ENCODE measurements around the gene PRRG1. TPM values are rescaled to one million over a fixed set of nuclear protein-coding genes. Genes with fewer than 3 reads are reported as not detected.
"Not testable (repeated sequence)": the region's sequence is repeated elsewhere in the genome, so short reads cannot be mapped to it uniquely, and the experiment has no call there.

The PRRG1 gene
- polyA plus RNA-seq, 1 experiment: 15.4 TPM

DNA sequence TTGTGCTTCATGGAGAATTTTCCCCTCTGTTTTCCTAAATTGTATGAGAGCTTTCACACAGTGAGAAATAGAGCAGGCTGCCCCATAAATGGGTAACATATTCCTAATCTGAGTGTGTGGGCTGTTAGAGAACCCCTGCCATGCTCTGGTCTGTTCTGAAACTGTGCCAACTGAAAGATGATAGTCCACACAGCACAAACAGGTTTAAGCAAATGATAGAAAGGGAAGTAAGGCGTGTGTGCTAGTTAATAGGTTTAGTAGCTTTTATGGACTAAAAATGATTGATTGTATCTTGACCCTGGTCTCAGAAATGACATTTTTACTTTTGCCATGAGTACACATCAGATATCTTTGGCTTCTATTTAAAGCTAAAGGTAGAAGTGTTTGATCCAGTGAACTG, 106.2 kb downstream of the PRRG1 start:
- TF ChIP-seq, protein P1, sequence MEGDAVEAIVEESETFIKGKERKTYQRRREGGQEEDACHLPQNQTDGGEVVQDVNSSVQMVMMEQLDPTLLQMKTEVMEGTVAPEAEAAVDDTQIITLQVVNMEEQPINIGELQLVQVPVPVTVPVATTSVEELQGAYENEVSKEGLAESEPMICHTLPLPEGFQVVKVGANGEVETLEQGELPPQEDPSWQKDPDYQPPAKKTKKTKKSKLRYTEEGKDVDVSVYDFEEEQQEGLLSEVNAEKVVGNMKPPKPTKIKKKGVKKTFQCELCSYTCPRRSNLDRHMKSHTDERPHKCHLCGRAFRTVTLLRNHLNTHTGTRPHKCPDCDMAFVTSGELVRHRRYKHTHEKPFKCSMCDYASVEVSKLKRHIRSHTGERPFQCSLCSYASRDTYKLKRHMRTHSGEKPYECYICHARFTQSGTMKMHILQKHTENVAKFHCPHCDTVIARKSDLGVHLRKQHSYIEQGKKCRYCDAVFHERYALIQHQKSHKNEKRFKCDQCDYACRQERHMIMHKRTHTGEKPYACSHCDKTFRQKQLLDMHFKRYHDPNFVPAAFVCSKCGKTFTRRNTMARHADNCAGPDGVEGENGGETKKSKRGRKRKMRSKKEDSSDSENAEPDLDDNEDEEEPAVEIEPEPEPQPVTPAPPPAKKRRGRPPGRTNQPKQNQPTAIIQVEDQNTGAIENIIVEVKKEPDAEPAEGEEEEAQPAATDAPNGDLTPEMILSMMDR (IDR thresholded peaks at IDR 0.05; ENCODE audit: insufficient read depth, low read depth, low read length): no peak
- ChIA-PET CTCF (no interaction called here), POLR2A (no interaction called here)
- Histone ChIP-seq H3K36me3 (ENCODE audit: control insufficient read depth, insufficient read depth, low read length) (no peaks in the 10 kb centered on the region), H3K27me3 (ENCODE audit: control insufficient read depth, insufficient read depth, low read length) (no peaks in the 10 kb centered on the region), H3K4me3 (ENCODE audit: low read depth, low read length) (no peak overlapping the region)
- DNase-seq (ENCODE audit: low read depth): no peak

DNA sequence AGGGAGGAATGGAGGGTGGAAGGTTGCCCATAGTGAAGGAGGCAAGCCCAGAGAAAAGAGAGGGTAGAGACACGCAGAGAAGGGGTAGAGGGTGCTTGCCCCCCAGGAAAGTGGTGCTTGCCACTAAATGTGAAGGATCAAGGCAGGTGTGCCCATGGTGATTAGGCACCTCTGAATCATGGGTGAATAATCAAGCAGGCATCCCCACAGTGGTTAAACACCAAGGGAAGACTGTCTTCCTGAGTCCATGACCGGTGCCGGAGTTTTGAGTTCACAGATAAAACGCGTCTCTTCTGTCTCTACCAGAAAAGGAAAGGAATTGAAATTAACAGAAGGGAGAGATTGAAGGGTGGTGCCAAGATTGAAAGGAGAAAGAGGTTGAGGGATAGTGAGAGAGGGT, 111.1 kb downstream of the PRRG1 start:
- H3K36me3 ChIP-seq (ENCODE audit: control insufficient read depth, insufficient read depth, low read length); H3K27me3 ChIP-seq (ENCODE audit: control insufficient read depth, insufficient read depth, low read length); CTCF ChIA-PET; POLR2A ChIA-PET; H3K4me3 ChIP-seq (ENCODE audit: low read depth, low read length); DNase-seq (ENCODE audit: low read depth): not testable (repeated sequence)

DNA sequence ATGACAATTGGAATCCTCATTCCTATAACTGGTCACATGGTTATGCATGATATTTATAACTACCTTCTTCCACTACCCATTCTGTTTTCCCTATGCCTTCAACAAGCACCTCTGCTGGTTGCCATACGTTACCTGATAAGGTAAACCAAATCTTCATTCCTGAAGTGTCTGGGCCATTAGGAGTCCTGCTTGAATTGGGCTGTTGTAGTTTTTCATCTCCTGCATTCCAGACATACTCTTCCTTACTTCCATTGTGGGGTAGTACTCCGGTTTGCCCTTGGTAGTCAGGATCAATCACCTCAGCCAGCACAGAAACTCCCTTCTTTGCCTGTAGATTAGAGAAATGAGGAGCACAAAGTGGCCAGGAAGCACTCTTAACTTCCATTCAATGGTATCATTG, 113.2 kb downstream of the PRRG1 start:
- CTCF ChIA-PET: no interaction called here
- DNase-seq (ENCODE audit: low read depth): no peak

DNA sequence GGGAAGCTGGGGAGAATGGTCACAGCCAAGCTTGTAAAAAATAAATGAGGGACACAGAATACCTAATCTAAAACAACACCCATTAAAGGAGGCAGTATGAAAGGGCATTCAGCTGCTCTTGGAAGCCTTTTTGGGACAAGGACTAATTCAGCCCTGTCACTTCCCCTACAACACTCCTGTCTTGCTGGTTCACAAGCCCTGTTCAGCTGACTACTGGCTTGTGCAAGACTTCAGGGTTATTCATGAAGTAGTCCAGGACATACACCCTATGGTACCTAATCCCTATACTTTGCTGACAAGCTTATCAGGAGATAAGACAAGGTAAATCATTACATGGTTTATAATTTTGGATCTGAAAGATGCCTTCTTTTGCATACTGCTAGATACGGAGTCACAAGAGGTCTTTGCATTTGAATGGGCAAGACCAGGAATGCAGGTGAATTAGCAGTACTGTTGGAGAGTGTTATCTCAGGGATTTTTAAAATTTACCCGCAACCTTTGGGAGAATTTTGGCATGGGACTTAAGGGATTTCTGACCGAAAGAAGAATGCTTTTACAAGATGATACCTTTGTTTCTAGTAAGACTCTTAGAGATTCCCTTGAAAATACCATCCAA, 119.1 kb downstream of the PRRG1 start:
- Histone ChIP-seq H3K36me3 (ENCODE audit: control insufficient read depth, insufficient read depth, low read length) (no peaks in the 10 kb centered on the region), H3K4me3 (ENCODE audit: low read depth, low read length) (no peak overlapping the region), H3K27me3 (ENCODE audit: control insufficient read depth, insufficient read depth, low read length) (no peaks in the 10 kb centered on the region)
- TF ChIP-seq, protein P1 (IDR thresholded peaks at IDR 0.05; ENCODE audit: insufficient read depth, low read depth, low read length): no peak
- no peak for DNase-seq (ENCODE audit: low read depth)
- CTCF ChIA-PET: no interaction called here
- POLR2A ChIA-PET: no interaction called here

More for the DNA sequence above, 113.2 kb downstream of the PRRG1 start:
- H3K4me3 ChIP-seq (ENCODE audit: low read depth, low read length): no peak overlapping the region
- TF ChIP-seq, protein P1 (IDR thresholded peaks at IDR 0.05; ENCODE audit: insufficient read depth, low read depth, low read length): no peak
- H3K27me3 ChIP-seq (ENCODE audit: control insufficient read depth, insufficient read depth, low read length): no peaks in the 10 kb centered on the region
- no peaks in the 10 kb centered on the region for H3K36me3 ChIP-seq (ENCODE audit: control insufficient read depth, insufficient read depth, low read length)
- POLR2A ChIA-PET: no interaction called here

DNA sequence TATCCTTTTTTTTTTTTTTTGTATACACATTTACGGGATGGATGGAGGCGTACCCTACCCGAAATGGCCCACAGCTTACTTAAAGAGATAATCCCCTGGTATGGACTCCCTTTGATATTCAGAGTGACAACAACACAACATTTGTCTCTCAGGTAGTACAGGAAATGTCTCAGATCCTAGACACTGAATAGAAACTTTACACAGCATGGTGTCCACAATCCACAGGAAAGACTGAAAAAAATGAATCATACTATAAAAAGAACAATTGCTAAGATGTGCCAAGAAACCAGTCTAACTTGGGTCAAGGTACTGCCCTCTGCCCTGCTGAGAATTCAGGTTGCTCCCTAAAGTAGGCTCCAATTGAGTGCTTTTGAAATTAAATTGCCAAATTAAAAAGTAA, 121.5 kb downstream of the PRRG1 start:
- POLR2A ChIA-PET: no interaction called here
- TF ChIP-seq, protein P1 (IDR thresholded peaks at IDR 0.05; ENCODE audit: insufficient read depth, low read depth, low read length): no peak
- no peak for DNase-seq (ENCODE audit: low read depth)
- Histone ChIP-seq H3K27me3 (ENCODE audit: control insufficient read depth, insufficient read depth, low read length) (no peaks in the 10 kb centered on the region), H3K4me3 (ENCODE audit: low read depth, low read length) (no peak overlapping the region), H3K36me3 (ENCODE audit: control insufficient read depth, insufficient read depth, low read length) (no peaks in the 10 kb centered on the region)
- CTCF ChIA-PET: no interaction called here

DNA sequence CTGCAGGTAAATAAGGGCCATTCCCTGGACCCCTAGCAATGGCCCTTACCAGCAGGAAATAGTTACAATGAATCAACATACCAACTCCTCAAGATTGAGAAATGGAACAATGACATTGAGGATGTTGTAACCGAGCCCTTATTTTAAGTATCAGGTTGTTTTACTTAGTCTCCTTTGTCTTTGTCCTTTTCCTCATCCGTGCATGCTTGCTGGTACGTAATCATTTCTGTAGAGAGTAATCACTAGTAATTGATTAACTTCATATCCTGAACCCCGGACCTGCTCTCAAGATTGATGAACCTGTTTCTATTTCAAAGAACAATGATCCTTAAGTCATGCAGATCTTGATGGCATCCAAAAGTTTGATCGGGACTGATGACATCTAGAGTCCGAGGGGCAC, 123.7 kb downstream of the PRRG1 start:
- H3K36me3 ChIP-seq (ENCODE audit: control insufficient read depth, insufficient read depth, low read length): no peaks in the 10 kb centered on the region

More for the DNA sequence above, 123.7 kb downstream of the PRRG1 start:
- CTCF ChIA-PET: no interaction called here
- TF ChIP-seq, protein P1 (IDR thresholded peaks at IDR 0.05; ENCODE audit: insufficient read depth, low read depth, low read length): no peak
- no peak overlapping the region for H3K4me3 ChIP-seq (ENCODE audit: low read depth, low read length)
- no peaks in the 10 kb centered on the region for H3K27me3 ChIP-seq (ENCODE audit: control insufficient read depth, insufficient read depth, low read length)
- no peak for DNase-seq (ENCODE audit: low read depth)
- POLR2A ChIA-PET: no interaction called here
